ENCODE measurements around the gene ZNF366.

DNA sequence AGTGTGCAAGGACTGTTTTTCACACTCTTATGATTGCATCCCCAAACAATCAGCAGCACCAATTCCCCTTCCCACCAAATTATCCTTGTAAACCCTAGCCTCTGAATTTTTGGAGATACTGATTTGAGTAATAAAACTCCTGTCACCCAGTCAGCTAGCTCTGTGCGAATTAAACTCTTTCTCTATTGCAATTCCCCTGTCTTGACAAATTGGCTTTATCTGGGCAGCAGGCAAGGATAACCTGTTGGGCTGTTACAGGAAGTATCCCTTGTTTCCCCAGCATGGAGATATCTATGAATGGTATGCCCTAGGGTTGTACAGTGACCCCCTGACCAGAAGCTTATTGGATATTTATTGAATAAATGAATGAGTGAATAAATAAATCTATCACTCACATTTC lies 106.3 kb downstream of the ZNF366 start:
- TF ChIP-seq POLR2A (IDR thresholded peaks at IDR 0.05), result no peak
- TF ChIP-seq, protein P1, sequence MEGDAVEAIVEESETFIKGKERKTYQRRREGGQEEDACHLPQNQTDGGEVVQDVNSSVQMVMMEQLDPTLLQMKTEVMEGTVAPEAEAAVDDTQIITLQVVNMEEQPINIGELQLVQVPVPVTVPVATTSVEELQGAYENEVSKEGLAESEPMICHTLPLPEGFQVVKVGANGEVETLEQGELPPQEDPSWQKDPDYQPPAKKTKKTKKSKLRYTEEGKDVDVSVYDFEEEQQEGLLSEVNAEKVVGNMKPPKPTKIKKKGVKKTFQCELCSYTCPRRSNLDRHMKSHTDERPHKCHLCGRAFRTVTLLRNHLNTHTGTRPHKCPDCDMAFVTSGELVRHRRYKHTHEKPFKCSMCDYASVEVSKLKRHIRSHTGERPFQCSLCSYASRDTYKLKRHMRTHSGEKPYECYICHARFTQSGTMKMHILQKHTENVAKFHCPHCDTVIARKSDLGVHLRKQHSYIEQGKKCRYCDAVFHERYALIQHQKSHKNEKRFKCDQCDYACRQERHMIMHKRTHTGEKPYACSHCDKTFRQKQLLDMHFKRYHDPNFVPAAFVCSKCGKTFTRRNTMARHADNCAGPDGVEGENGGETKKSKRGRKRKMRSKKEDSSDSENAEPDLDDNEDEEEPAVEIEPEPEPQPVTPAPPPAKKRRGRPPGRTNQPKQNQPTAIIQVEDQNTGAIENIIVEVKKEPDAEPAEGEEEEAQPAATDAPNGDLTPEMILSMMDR (IDR thresholded peaks at IDR 0.05 in 8 of 11, conservative IDR thresholded peaks at IDR 0.05 in 3 of 11), result no peak
- no peak for TF ChIP-seq POLR2AphosphoS5 (IDR thresholded peaks at IDR 0.05)
